Neutrophil (primary cell): ENCODE data around the gene HOXB3.

Source experiments
- H3K27ac ChIP-seq: fragments of 200-600 bp; sonication (generic); 2 replicates; pipeline ENCODE4 v1.5.1; 2016; ENCODE audit warnings: mild to moderate bottlenecking, moderate library complexity
- H3K27me3 ChIP-seq: fragments of 200-600 bp; sonication (generic); 2 replicates; pipeline ENCODE4 v1.6.0; 2016; ENCODE audit warnings: mild to moderate bottlenecking
- H3K36me3 ChIP-seq: fragments of 200-600 bp; sonication (generic); 2 replicates; pipeline ENCODE4 v1.5.1; 2017
- H3K4me1 ChIP-seq, 2 experiments: fragments of 200-600 bp in 1 of 2; sonication (generic) in 1 of 2; 1 replicate in 1 of 2; 2 replicates in 1 of 2; pipeline versions ENCODE4 v1.5.1 to v1.6.1; 2013 to 2016; ENCODE audit warnings: low read depth in 1 of 2, low read length in 1 of 2, mild to moderate bottlenecking in 1 of 2, moderate library complexity in 1 of 2; ENCODE audit not compliant: control insufficient read depth in 1 of 2, insufficient read depth in 1 of 2
- H3K4me3 ChIP-seq, 2 experiments: fragments of 200-600 bp in 1 of 2; sonication (generic) in 1 of 2; 1 replicate in 1 of 2; 2 replicates in 1 of 2; pipeline ENCODE4 v1.5.1; 2013 to 2016; ENCODE audit warnings: low read depth in 1 of 2, low read length in 1 of 2, mild to moderate bottlenecking in 1 of 2, moderate library complexity in 1 of 2
- H3K9me3 ChIP-seq: fragments of 200-600 bp; sonication (generic); 2 replicates; pipeline ENCODE4 v1.5.1; 2016
- CTCF ChIP-seq: fragments of 200-600 bp; sonication (generic); IDR thresholded peaks from 2 replicates; pipeline ENCODE4 v1.5.1; 2016; ENCODE audit warnings: antibody characterized with exemption

The HOXB3 gene

GRCh38 chr17:48564188-48565021 lies 25.6 kb downstream of the HOXB3 start:
- Histone ChIP-seq H3K9me3 (no peaks in the 10 kb centered on the region), H3K27ac (no peak overlapping the region), H3K4me1 (no peaks in the 10 kb centered on the region), H3K4me3 (no peak overlapping the region), H3K27me3 (peaks cover 100% of the 10 kb centered on the region), H3K36me3 (no peaks in the 10 kb centered on the region)
- no peak for TF ChIP-seq CTCF

- no peak overlapping the region for H3K27ac ChIP-seq
- no peaks in the 10 kb centered on the region for H3K36me3 ChIP-seq
- no peaks in the 10 kb centered on the region for H3K4me1 ChIP-seq
- H3K27me3 ChIP-seq: peaks cover 100% of the 10 kb centered on the region
- no peak overlapping the region for H3K4me3 ChIP-seq
- TF ChIP-seq CTCF: no peak
- no peaks in the 10 kb centered on the region for H3K9me3 ChIP-seq
Measured at GRCh38 chr17:48563867-48564187, 26.2 kb downstream of the HOXB3 start.

DNA sequence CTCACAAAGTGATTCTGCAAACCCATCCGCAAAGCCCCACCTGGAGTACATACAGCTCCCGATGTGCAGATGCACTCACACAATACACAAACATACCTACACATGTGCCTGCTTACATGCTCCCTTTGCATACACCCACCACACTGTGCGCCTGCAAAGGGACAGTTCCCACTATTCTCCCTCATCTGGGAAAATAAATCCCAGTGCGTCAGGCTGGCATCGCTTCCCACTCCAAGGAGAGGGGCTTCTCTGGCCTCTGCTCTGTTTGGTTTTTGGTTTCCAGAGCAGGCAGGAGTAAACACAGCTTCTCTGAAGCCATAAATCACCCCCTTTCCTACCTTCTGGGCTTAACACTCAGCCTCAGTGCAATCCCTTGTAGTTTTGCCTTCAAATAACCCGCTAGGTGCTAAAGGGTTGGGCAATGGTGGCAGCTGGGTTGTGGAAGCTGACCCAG lies 26.6 kb downstream of the HOXB3 start:
- H3K4me3 ChIP-seq: no peak overlapping the region
- TF ChIP-seq CTCF: no peak
- H3K27me3 ChIP-seq: peaks cover 100% of the 10 kb centered on the region
- no peaks in the 10 kb centered on the region for H3K36me3 ChIP-seq
- no peaks in the 10 kb centered on the region for H3K4me1 ChIP-seq
- no peak overlapping the region for H3K27ac ChIP-seq
- H3K9me3 ChIP-seq: no peaks in the 10 kb centered on the region

DNA sequence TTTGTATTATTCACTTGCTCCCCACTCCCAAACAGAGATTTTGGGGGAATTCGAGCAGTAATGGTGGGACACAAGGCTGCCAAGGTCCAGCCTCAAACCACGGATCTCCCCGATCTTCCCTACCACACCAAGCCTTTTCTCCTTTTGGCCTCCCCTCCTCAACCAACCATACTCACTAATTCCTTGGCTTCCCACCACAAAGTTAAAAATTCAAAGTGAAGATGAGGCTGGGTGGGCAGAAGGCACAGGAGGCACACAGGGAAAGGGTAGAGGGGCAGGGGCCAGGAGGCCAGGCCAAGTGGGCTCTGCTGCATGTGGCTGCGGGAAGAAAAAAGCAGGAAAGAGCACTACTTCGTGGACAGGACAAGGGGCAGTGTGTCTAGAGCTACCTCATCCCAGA lies 27.1 kb downstream of the HOXB3 start:
- Histone ChIP-seq H3K27ac (no peak overlapping the region), H3K36me3 (no peaks in the 10 kb centered on the region), H3K9me3 (no peaks in the 10 kb centered on the region), H3K4me3 (no peak overlapping the region), H3K27me3 (peaks cover 100% of the 10 kb centered on the region), H3K4me1 (no peaks in the 10 kb centered on the region)
- TF ChIP-seq CTCF: no peak

DNA sequence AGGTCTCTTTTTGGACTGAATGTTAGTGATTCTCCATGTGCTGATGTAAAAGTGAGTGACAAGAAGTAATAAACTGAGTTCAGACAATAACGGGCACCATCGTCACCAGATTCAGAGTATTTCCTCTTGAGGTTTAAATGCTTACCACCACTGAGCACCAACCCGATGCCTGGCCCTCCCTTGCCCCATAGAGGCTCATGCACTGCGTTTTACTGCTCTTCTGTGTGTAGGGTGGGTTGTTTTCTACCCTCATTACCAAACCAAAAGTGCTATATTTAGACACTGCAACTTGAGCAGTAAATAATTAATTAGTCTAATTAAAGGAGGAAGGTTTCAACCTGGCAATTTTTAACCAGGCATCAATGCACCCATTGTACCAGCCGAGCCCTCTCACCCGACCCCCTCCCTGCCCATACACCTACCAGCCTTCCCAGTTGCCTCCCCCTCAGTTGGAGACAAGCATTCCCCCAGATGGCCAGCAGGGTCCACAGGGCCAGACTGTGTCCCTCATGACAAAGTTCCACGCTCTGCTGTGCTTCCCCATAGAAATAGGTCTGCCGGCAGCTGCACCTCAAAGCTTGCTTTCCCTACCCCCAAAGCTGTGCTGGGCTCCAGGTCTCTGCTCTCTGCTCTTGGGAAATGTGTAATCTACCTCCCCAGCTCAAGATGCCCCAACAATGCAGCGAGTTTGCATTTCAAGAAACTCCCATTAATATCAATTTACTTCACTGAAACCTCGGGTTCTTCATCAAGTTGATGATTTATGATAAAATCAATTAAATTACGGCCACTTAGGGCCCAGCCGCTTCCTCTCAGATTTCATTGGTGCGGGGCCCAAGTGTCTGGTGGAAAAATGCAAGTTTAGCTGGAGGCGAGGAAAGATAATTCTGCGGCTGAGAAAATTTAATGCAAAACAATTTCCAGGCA lies 27.9 kb downstream of the HOXB3 start:
- peaks cover 100% of the 10 kb centered on the region for H3K27me3 ChIP-seq

More for the DNA sequence above, 27.9 kb downstream of the HOXB3 start:
- H3K27ac ChIP-seq: no peak overlapping the region
- H3K9me3 ChIP-seq: no peaks in the 10 kb centered on the region
- H3K36me3 ChIP-seq: no peaks in the 10 kb centered on the region
- H3K4me1 ChIP-seq: no peaks in the 10 kb centered on the region
- no peak for TF ChIP-seq CTCF
- H3K4me3 ChIP-seq: no peak overlapping the region
